GM18519 (cell line): ENCODE results near the gene RAD51B.
A peak's percentile ranks its signal among the peaks of the same experiment; 100 is the strongest.

Experiments used
- ATAC-seq: cut with Tn5 transposase; IDR thresholded peaks from one replicate; pipeline ENCODE4 v1.9.1; 2021; ENCODE audit warnings: mild to moderate bottlenecking, moderate library complexity; ENCODE audit not compliant: unreplicated experiment, low FRiP score

The RAD51B gene

DNA sequence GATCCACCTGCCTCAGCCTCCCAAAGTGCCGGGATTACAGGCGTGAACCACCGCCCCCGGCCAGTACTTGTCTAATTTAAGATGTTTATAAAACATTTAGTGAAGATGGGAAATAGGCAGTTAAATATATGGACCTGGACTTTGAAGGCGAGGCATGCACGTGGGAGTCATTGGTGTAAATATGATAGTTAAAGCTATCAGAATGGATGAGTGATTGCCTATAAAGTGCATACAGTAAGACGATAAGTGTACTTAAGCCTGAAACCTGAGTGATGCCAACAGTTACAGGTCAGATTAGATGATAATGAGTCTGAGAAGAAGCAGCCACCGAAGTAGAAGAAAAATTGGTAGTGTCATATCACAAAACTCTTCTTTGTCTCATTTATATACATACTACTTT is 11.5 kb downstream of the RAD51B start:
- ATAC-seq: no peak

- no peak for ATAC-seq
Measured at GRCh38 chr14:67833403-67833802, 13.8 kb downstream of the RAD51B start.

DNA sequence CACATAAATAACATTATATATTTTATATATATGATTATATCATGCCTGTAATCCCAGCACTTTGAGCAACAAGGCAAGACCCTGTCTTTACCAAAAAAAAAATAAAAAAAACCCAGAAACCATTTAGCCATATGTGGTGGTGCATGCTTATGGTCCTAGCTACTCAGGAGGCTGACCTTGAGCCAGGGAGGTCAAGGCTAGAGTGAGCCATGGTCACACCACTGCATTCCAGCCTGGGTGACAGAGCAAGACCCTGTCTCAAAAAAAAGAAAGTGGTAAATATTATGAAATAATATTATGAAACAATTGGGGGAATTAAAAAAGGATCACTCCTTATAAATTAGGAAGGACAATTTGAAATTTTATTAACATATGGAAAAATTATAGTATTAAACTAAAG is 16.0 kb downstream of the RAD51B start:
- no peak for ATAC-seq

GRCh38 chr14:67837011-67837624 is 17.5 kb downstream of the RAD51B start:
- no peak for ATAC-seq

GRCh38 chr14:67846029-67846610 is 26.5 kb downstream of the RAD51B start:
- ATAC-seq: no peak

GRCh38 chr14:67850066-67850830 is 30.7 kb downstream of the RAD51B start:
- no peak for ATAC-seq

DNA sequence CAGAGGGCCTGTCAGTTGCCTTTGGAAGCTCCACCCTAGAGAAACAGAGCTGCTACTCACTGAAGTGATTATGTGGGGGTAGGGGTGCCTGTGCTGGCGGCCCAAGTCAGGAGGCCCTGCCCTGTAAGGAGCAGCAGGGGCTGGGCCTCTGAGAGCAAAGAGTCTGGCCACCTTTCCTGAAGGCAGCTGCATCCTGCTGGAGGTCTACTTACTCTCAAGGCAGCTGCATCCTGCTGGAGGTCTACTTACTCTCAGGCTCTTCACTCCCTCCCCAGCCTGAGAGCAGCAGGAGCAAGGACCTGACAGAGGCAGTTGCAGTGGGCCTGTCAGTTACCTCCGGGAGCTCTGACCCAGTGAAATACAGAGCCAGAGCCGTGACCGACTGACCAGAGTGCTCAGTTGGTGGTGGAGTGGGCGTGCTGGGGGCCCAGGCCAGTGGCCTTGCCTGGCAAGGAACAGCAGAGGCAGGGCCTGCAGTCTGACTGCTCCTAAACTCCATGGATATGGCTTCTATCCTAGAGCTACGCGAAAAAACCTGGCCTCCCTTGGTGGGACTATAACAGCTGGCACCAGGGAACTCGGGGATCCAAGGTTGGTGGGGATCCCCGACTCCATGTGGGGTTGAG is 32.3 kb downstream of the RAD51B start:
- no peak for ATAC-seq

GRCh38 chr14:67852926-67853604 is 33.5 kb downstream of the RAD51B start:
- no peak for ATAC-seq

DNA sequence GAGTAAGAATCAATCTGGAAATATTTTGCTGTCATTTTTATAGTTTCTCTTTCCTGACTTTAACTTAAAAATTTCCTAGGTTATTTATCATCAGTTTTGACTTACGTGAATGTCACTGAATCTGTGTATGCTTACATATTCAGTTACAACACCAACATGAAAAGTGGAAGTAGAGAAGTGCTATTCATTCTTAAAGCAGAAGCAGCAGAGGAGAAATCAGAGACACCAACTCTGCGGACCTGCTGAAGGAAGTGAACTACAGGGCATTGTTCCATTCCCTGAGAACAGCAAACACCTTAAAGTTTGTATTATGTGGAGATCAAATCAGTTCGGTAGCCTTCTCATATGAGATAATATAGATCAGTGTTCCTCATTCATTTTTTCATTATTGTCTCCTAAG is 34.1 kb downstream of the RAD51B start:
- no peak for ATAC-seq

- ATAC-seq: no peak
Measured at GRCh38 chr14:67856827-67857226, 37.2 kb downstream of the RAD51B start.

GRCh38 chr14:67857778-67858350 is 38.3 kb downstream of the RAD51B start:
- no peak for ATAC-seq

DNA sequence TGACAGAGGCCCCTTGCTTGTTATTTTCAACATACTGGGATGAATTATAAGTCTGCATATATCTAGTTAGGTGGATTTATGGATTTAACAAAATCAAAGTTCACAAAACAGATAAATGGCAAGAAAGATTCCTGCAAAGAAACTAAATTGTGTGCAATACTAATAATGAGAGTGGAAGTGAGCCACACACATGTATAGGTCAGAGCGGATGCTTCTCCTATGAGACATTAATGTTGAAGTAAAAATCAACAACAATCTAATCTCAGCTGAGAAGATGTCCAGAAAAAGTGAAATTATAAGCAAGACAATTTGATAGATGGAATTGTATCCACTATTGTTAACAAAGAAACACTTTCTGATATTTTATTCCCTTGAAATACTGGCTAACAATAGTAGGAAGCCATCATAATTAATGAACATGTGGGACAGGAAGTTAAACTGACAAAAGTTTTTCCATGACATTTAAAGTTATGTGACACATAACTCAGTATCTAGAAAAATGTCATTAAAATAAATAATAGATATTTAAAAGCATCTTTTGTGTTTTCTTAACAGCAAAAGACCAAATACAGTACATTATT is 39.7 kb downstream of the RAD51B start:
- no peak for ATAC-seq

DNA sequence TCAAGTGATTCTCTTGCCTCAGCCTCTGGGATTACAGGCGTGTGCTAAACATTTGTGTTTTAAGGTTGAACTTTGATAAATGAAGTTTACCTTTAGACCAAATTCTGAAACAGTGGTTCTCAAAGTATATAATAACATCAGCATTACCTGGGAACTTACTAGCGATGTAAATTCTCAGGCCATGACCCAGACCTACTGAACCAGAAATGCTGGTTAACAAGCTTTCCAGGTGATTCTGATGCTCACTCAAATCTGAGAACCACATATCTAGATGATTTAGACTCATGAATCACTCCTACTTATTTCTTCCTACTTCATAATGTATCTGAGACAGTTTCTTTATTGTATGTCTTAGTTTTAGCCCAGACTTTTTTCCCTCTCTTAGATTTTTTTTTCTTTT is 43.6 kb downstream of the RAD51B start:
- no peak for ATAC-seq

GRCh38 chr14:67875175-67876006 is 55.8 kb downstream of the RAD51B start:
- ATAC-seq: no peak

- ATAC-seq: no peak
Measured at GRCh38 chr14:67879026-67879425, 59.4 kb downstream of the RAD51B start.

- peak; percentile 82 for ATAC-seq
Measured at GRCh38 chr14:67881225-67881624, 61.6 kb downstream of the RAD51B start.

- no peak for ATAC-seq
Measured at GRCh38 chr14:67882986-67883555, 63.5 kb downstream of the RAD51B start.

DNA sequence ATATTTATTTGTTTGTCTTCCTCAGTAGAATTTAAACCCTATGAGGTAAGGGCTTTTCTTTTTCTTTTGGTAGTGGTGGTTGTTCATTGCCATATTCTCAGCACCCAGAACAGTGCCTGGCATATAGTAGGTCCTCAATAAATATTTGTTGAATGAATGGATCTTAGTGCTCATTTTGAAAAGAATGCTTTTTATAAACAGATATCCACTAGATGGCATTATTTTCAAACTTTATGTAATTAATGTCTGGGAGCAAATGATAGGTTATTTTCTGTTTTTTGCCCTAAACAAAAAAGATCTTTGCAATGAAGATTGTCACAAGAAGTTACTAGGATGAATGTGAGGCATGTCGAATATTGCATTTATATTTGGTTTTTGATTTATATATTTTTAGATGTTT is 64.1 kb downstream of the RAD51B start:
- ATAC-seq: no peak

DNA sequence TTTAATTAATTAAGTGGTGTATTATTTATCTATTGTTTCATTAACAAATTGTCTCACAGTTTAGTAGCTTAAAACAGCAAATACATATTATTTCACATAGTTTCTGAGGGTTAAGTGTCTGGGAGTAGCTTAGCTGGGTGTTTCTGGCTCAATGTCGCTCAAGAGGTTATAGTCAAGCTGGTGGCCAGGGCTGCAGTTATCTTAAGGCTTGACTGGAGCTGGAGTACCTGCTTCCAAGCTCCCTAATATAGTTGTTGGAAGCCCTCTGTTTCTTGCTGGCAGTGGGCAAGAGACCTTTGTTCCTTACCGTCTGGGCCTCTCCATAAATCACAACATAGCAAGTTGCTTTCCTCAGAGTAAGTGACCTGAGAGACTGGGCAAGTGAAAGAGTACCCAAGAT is 66.6 kb downstream of the RAD51B start:
- no peak for ATAC-seq
